ENCODE measurements around the gene KLK14.

The KLK14 gene

GRCh38 chr19:51064534-51065220 lies 18.0 kb downstream of the KLK14 start, which contains the start of gene KLK13:
TSS of gene KLK13 (minus strand) at chr19:51065092. CDS start at chr19:51065067, 25 bp downstream.
- ChIA-PET CTCF (interaction anchor here (0.6 to 0.7 kb wide), 2 partner anchors 30 to 33 kb away, joined by 4 read pairs; no protein-coding TSS in a partner anchor), POLR2A (ENCODE audit: low non-redundant PET) (no interaction called here)
- TF ChIP-seq CTCF (conservative IDR thresholded peaks at IDR 0.05; ENCODE audit: low read depth): no peak
- peak; percentile 68 for DNase-seq (ENCODE audit: low spot score)
- no peak within 1 kb of the TSS for H3K27ac ChIP-seq

GRCh38 chr19:51063664-51064063 lies 19.0 kb downstream of the KLK14 start:
- no peak overlapping the region for H3K27ac ChIP-seq
- no peak for TF ChIP-seq CTCF (conservative IDR thresholded peaks at IDR 0.05; ENCODE audit: low read depth)
- CTCF ChIA-PET: interaction anchor here (0.6 to 1.3 kb wide), 2 partner anchors 31 to 43 kb away, joined by 4 read pairs; no protein-coding TSS in a partner anchor
- POLR2A ChIA-PET (ENCODE audit: low non-redundant PET): no interaction called here
- DNase-seq (ENCODE audit: low spot score): no peak

GRCh38 chr19:51060973-51061372 lies 21.7 kb downstream of the KLK14 start:
- ChIA-PET CTCF (no interaction called here), POLR2A (ENCODE audit: low non-redundant PET) (no interaction called here)
- TF ChIP-seq CTCF (conservative IDR thresholded peaks at IDR 0.05; ENCODE audit: low read depth): no peak
- no peak overlapping the region for H3K27ac ChIP-seq
- no peak for DNase-seq (ENCODE audit: low spot score)

GRCh38 chr19:51060336-51060735 lies 22.4 kb downstream of the KLK14 start:
- H3K27ac ChIP-seq: no peak overlapping the region
- DNase-seq (ENCODE audit: low spot score): no peak
- CTCF ChIA-PET: no interaction called here
- POLR2A ChIA-PET (ENCODE audit: low non-redundant PET): no interaction called here
- no peak for TF ChIP-seq CTCF (conservative IDR thresholded peaks at IDR 0.05; ENCODE audit: low read depth)

GRCh38 chr19:51059715-51060114 lies 23.0 kb downstream of the KLK14 start:
- no peak for DNase-seq (ENCODE audit: low spot score)
- CTCF ChIA-PET: no interaction called here
- POLR2A ChIA-PET (ENCODE audit: low non-redundant PET): no interaction called here
- H3K27ac ChIP-seq: no peak overlapping the region
- TF ChIP-seq CTCF (conservative IDR thresholded peaks at IDR 0.05; ENCODE audit: low read depth): no peak

- no peak for TF ChIP-seq CTCF (conservative IDR thresholded peaks at IDR 0.05; ENCODE audit: low read depth)
- no peak overlapping the region for H3K27ac ChIP-seq
- POLR2A ChIA-PET (ENCODE audit: low non-redundant PET): no interaction called here
- CTCF ChIA-PET: no interaction called here
- no peak for DNase-seq (ENCODE audit: low spot score)
These were observed 26.8 kb downstream of the KLK14 start for GRCh38 chr19:51055866-51056265.

Measured in RWPE1 (cell line).